Keratinocyte (primary cell): ENCODE results near the gene DMKN. TPM values are rescaled to one million over a fixed set of nuclear protein-coding genes. Genes with fewer than 3 reads are reported as not detected.

Source experiments
- DNase-seq: peaks from one replicate; pipeline ENCODE4 v3.0.0-alpha.2; 2011; ENCODE audit warnings: low read depth, missing footprints, low spot score
- FAIRE-seq: peaks from 2 replicates; lab custom pipeline; 2011; peaks lifted over from hg19 to GRCh38; lab: Jason Lieb, UNC
- H2AFZ ChIP-seq: 2 replicates; pipeline ENCODE4 v1.6.0; 2012; ENCODE audit warnings: low read length, control low read depth, inconsistent platforms; ENCODE audit not compliant: control insufficient read depth
- H3K27ac ChIP-seq: 2 replicates; pipeline ENCODE4 v1.5.1; 2011; ENCODE audit warnings: low read length; ENCODE audit not compliant: control insufficient read depth, insufficient read depth
- H3K27me3 ChIP-seq: 3 replicates; pipeline ENCODE4 v1.6.0; 2011; ENCODE audit warnings: low read length; ENCODE audit not compliant: control insufficient read depth, insufficient read depth; ENCODE audit errors: extremely low read depth
- H3K36me3 ChIP-seq, 2 experiments: 2 replicates in 1 of 2; 3 replicates in 1 of 2; pipeline ENCODE4 v1.5.1; 2011; ENCODE audit warnings: low read length in 2 of 2, mild to moderate bottlenecking in 1 of 2; ENCODE audit not compliant: control insufficient read depth in 2 of 2, insufficient read depth in 2 of 2; ENCODE audit errors: extremely low read depth in 1 of 2
- H3K4me1 ChIP-seq: 3 replicates; pipeline ENCODE4 v1.5.1; 2011; ENCODE audit warnings: low read length; ENCODE audit not compliant: control insufficient read depth, insufficient read depth; ENCODE audit errors: extremely low read depth
- H3K4me2 ChIP-seq: 3 replicates; pipeline ENCODE4 v1.6.0; 2011; ENCODE audit warnings: low read depth, low read length; ENCODE audit not compliant: control insufficient read depth, insufficient read depth; ENCODE audit errors: extremely low read depth
- H3K4me3 ChIP-seq, 3 experiments: fragments of 200-600 bp in 1 of 3; sonication (generic) in 1 of 3; 2 replicates in 2 of 3; 3 replicates in 1 of 3; pipeline ENCODE4 v1.5.1; 2011 to 2016; ENCODE audit warnings: low read length in 3 of 3, mild to moderate bottlenecking in 3 of 3, control low read depth in 2 of 3, inconsistent platforms in 1 of 3, low read depth in 1 of 3, mixed read lengths in 1 of 3, mixed run types in 1 of 3, moderate library complexity in 1 of 3; ENCODE audit not compliant: control insufficient read depth in 2 of 3, insufficient read depth in 2 of 3; ENCODE audit errors: extremely low read depth in 1 of 3
- H3K79me2 ChIP-seq: 2 replicates; pipeline ENCODE4 v1.6.0; 2012; ENCODE audit warnings: low read length; ENCODE audit not compliant: control insufficient read depth, insufficient read depth
- H3K9ac ChIP-seq: 3 replicates; pipeline ENCODE4 v1.6.0; 2011; ENCODE audit warnings: low read length; ENCODE audit not compliant: control insufficient read depth, insufficient read depth; ENCODE audit errors: extremely low read depth
- H3K9me1 ChIP-seq: 3 replicates; pipeline ENCODE4 v1.6.0; 2011; ENCODE audit warnings: low read length; ENCODE audit not compliant: control insufficient read depth, insufficient read depth; ENCODE audit errors: extremely low read depth
- H3K9me3 ChIP-seq: 2 replicates; pipeline ENCODE4 v1.5.1; 2012; ENCODE audit warnings: low read depth, low read length; ENCODE audit not compliant: control insufficient read depth
- H4K20me1 ChIP-seq: 3 replicates; pipeline ENCODE4 v1.6.0; 2011; ENCODE audit warnings: low read length; ENCODE audit not compliant: control insufficient read depth, insufficient read depth; ENCODE audit errors: extremely low read depth
- CTCF ChIP-seq, 3 experiments: IDR thresholded peaks in 1 of 3; conservative IDR thresholded peaks in 1 of 3; optimal IDR thresholded peaks in 1 of 3; 2 replicates in 2 of 3; 3 replicates in 1 of 3; pipeline versions ENCODE3 to v1.5.1; 2011; ENCODE audit warnings: low read length in 3 of 3, mild to moderate bottlenecking in 3 of 3, moderate library complexity in 2 of 3, control low read depth in 1 of 3, inconsistent platforms in 1 of 3; ENCODE audit not compliant: insufficient read depth in 2 of 3; ENCODE audit errors: extremely low read depth in 1 of 3
- EZH2 ChIP-seq: IDR thresholded peaks from one replicate; pipeline ENCODE4 v1.6.1; 2012; ENCODE audit warnings: inconsistent platforms, mild to moderate bottlenecking, low read length, moderate library complexity
- dilution Hi-C: fragments of 300-500 bp; cut with MboI; formaldehyde crosslinking; loops from one replicate; pipeline ENCODE4 v1.7.0; 2020; ENCODE audit warnings: low sequenced_read_pairs; ENCODE audit not compliant: extremely low pct_ligation_motif_present
- polyA plus RNA-seq, 5 experiments: library from polyadenylated mRNA; depleted of rRNA in 3 of 5; stranded (reverse) in 3 of 5; stranded (forward) in 1 of 5; unstranded in 1 of 5; fragments of >200 nt; gene quantifications; 1 replicate in 1 of 5; 2 replicates in 3 of 5; 3 replicates in 1 of 5; pipeline versions ENCODE4 v1.2.1 to v1.2.3, GENCODE V29; 2011 to 2012; ENCODE audit warnings: missing spikeins in 2 of 5, low read depth in 1 of 5, low replicate concordance in 1 of 5

DMKN gene
- polyA plus RNA-seq, 1 donor (not counting 4 experiments of a cell fraction or from before 2014, with no cell fraction given), result 235 TPM

GRCh38 chr19:35544110-35544802 is 30.8 kb upstream of the DMKN start:
- Histone ChIP-seq H3K4me3 (peak overlapping the region; percentile 87 to 96 (median 90)), H3K9ac (peak overlapping the region; percentile 93), H3K4me2 (peak overlapping the region; percentile 90), H3K79me2 (peaks cover 32% of the 10 kb centered on the region), H3K9me3 (no peaks in the 10 kb centered on the region), H2AFZ (no peak overlapping the region), H3K9me1 (no peaks in the 10 kb centered on the region), H3K27ac (peak overlapping the region; percentile 88), H3K27me3 (no peaks in the 10 kb centered on the region), H4K20me1 (no peaks in the 10 kb centered on the region), H3K36me3 (peaks cover 9 to 15% of the 10 kb centered on the region in 2 experiments), H3K4me1 (peaks cover 15% of the 10 kb centered on the region)
- TF ChIP-seq EZH2, result no peak
- TF ChIP-seq CTCF (optimal IDR thresholded peaks at IDR 0.05 in 1 of 3, IDR thresholded peaks at IDR 0.05 in 1 of 3, conservative IDR thresholded peaks at IDR 0.05 in 1 of 3; ENCODE audit: extremely low read depth in 1 of 3, insufficient read depth in 2 of 3, low read length in 3 of 3), result no peak
- FAIRE-seq (no peak), DNase-seq (no peak)
- dilution Hi-C loops, result no loop called here

- H3K36me3 ChIP-seq, result peaks cover 9 to 15% of the 10 kb centered on the region in 2 experiments
- no peak overlapping the region for H3K27ac ChIP-seq
- peaks cover 32% of the 10 kb centered on the region for H3K79me2 ChIP-seq
- peaks cover 15% of the 10 kb centered on the region for H3K4me1 ChIP-seq
- DNase-seq (no peak), FAIRE-seq (no peak)
- H3K27me3 ChIP-seq, result no peaks in the 10 kb centered on the region
- H2AFZ ChIP-seq, result no peak overlapping the region
- no peak overlapping the region for H3K4me3 ChIP-seq
- H4K20me1 ChIP-seq, result no peaks in the 10 kb centered on the region
- H3K9me3 ChIP-seq, result no peaks in the 10 kb centered on the region
- dilution Hi-C loops, result no loop called here
- no peak overlapping the region for H3K9ac ChIP-seq
- H3K4me2 ChIP-seq, result peak overlapping the region; percentile 90
- no peaks in the 10 kb centered on the region for H3K9me1 ChIP-seq
- no peak for TF ChIP-seq EZH2
- TF ChIP-seq CTCF (optimal IDR thresholded peaks at IDR 0.05 in 1 of 3, IDR thresholded peaks at IDR 0.05 in 1 of 3, conservative IDR thresholded peaks at IDR 0.05 in 1 of 3; ENCODE audit: extremely low read depth in 1 of 3, insufficient read depth in 2 of 3, low read length in 3 of 3), result no peak
Observed at GRCh38 chr19:35543280-35544109, 30.0 kb upstream of the DMKN start.
